ENCODE data around the gene IL4I1. TPM values are rescaled to one million over a fixed set of nuclear protein-coding genes. Genes with fewer than 3 reads are reported as not detected.
A peak's percentile ranks its signal among the peaks of the same experiment; 100 is the strongest.

IL4I1 gene
- total RNA-seq, 1 donor: 0.81 TPM

GRCh38 chr19:49881672-49882394 lies 14.9 kb downstream of the IL4I1 start:
- no peak for DNase-seq (ENCODE audit: low read depth in 2 of 3, low spot score in 2 of 3)

GRCh38 chr19:49881186-49881585 lies 15.5 kb downstream of the IL4I1 start:
- no peak for DNase-seq (ENCODE audit: low read depth in 2 of 3, low spot score in 2 of 3)

GRCh38 chr19:49880162-49880869 lies 16.4 kb downstream of the IL4I1 start:
- no peak for DNase-seq (ENCODE audit: low read depth in 2 of 3, low spot score in 2 of 3)

- DNase-seq (ENCODE audit: low read depth in 2 of 3, low spot score in 2 of 3): peak in 1 of 3 donors; percentile 41
These were observed 17.3 kb downstream of the IL4I1 start for GRCh38 chr19:49879243-49879963.

- DNase-seq (ENCODE audit: low read depth in 2 of 3, low spot score in 2 of 3): no peak
These were observed 18.0 kb downstream of the IL4I1 start for GRCh38 chr19:49878744-49879070.

- peak; percentile 94 to 99 (median 98) for DNase-seq (ENCODE audit: low read depth in 2 of 3, low spot score in 2 of 3)
These were observed 18.6 kb downstream of the IL4I1 start for GRCh38 chr19:49877879-49878743.

GRCh38 chr19:49877020-49877878 lies 19.4 kb downstream of the IL4I1 start, which contains the start of the genes AKT1S1 and TBC1D17:
Gene AKT1S1 (minus strand): TSS chr19:49877355. CDS start chr19:49873295, 4,060 bp downstream.
Gene TBC1D17 (plus strand): TSS chr19:49877702. CDS start chr19:49877724, 22 bp downstream.
- peak; percentile 99 to 100 (median 100) for DNase-seq (ENCODE audit: low read depth in 2 of 3, low spot score in 2 of 3)

- peak; percentile 97 to 99 (median 99) for DNase-seq (ENCODE audit: low read depth in 2 of 3, low spot score in 2 of 3)
These were observed 20.2 kb downstream of the IL4I1 start for GRCh38 chr19:49876422-49877019.

GRCh38 chr19:49875857-49876421 lies 20.7 kb downstream of the IL4I1 start:
- DNase-seq (ENCODE audit: low read depth in 2 of 3, low spot score in 2 of 3): peak in 2 of 3 donors; percentile 47 to 75

- DNase-seq (ENCODE audit: low read depth in 2 of 3, low spot score in 2 of 3): no peak
These were observed 21.5 kb downstream of the IL4I1 start for GRCh38 chr19:49875177-49875576.

GRCh38 chr19:49874503-49875157 lies 22.1 kb downstream of the IL4I1 start:
- DNase-seq (ENCODE audit: low read depth in 2 of 3, low spot score in 2 of 3): no peak

- no peak for DNase-seq (ENCODE audit: low read depth in 2 of 3, low spot score in 2 of 3)
These were observed 22.9 kb downstream of the IL4I1 start for GRCh38 chr19:49873834-49874233.

- no peak for DNase-seq (ENCODE audit: low read depth in 2 of 3, low spot score in 2 of 3)
These were observed 23.6 kb downstream of the IL4I1 start for GRCh38 chr19:49873129-49873521.

GRCh38 chr19:49872245-49873128 lies 24.2 kb downstream of the IL4I1 start:
- no peak for DNase-seq (ENCODE audit: low read depth in 2 of 3, low spot score in 2 of 3)

- no peak for DNase-seq (ENCODE audit: low read depth in 2 of 3, low spot score in 2 of 3)
These were observed 25.2 kb downstream of the IL4I1 start for GRCh38 chr19:49871349-49871985.

- no peak for DNase-seq (ENCODE audit: low read depth in 2 of 3, low spot score in 2 of 3)
These were observed 26.3 kb downstream of the IL4I1 start for GRCh38 chr19:49870309-49870901.
